ENCODE data around the gene PCSK6.

PCSK6 gene

DNA sequence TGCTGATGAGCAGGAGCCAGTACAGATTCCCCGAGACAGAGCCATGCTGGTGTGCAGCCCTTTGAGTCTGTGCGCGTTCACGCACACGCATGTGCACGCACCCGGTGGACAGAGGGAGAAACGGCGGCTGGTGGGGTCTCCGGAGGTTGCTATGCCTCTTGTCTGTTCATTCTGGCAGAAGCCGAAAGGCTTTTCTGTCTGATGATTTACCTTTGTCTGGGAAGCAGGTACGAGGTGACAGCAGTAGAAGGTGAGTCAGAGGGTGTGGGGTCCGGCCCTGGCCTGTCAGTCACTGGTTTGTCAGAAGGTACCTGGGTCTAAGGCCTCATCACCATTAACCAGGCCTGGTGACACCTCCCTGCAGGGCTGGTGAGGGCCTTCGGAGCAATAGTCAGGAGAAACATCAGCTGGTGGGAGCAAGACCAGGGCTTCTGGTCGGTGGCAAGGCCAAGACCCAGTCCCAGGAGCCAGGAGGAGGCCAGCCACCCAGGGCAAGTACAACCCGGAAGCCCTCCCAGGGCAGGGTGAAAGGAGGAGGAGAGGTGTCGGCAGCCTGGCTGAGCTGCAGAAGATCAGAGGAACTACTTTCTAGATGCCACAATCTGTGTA is 7.5 kb downstream of the PCSK6 start:
- no peaks in the 10 kb centered on the region for H3K4me1 ChIP-seq (ENCODE audit: insufficient read depth, low read length, poor library complexity, severe bottlenecking)
- no peak overlapping the region for H3K4me3 ChIP-seq (ENCODE audit: low read length, poor library complexity, severe bottlenecking)
- TF ChIP-seq EZH2phosphoT487 (IDR thresholded peaks at IDR 0.05; ENCODE audit: borderline replicate concordance): no peak
- no peak for TF ChIP-seq CTCF (conservative IDR thresholded peaks at IDR 0.05; ENCODE audit: low read length)
- H3F3A ChIP-seq (ENCODE audit: low read depth): no peaks in the 10 kb centered on the region
- no peaks in the 10 kb centered on the region; the same call in 1 of the 2 replicates for H3K9me3 ChIP-seq (ENCODE audit: insufficient read depth, low read depth, low read length)
- H2AFZ ChIP-seq (ENCODE audit: low read length): no peak overlapping the region
- H3K27me3 ChIP-seq (ENCODE audit: insufficient read depth, low read length, poor library complexity, severe bottlenecking): no peaks in the 10 kb centered on the region
- H3K9me2 ChIP-seq (replicated peaks; ENCODE audit: low read depth, low read length): no peaks in the 10 kb centered on the region
- no peaks in the 10 kb centered on the region for H4K20me1 ChIP-seq (ENCODE audit: insufficient read depth, low read length, poor library complexity, severe bottlenecking)
- H3K4me2 ChIP-seq (ENCODE audit: low read depth, low read length, poor library complexity, severe bottlenecking): no peak overlapping the region
- H3K9ac ChIP-seq (ENCODE audit: low read depth, low read length, poor library complexity, severe bottlenecking): no peak overlapping the region
- no peaks in the 10 kb centered on the region for H3K79me2 ChIP-seq (ENCODE audit: insufficient read depth, low read length)
- no peaks in the 10 kb centered on the region for H3K36me3 ChIP-seq (ENCODE audit: insufficient read depth, low read length)

- Histone ChIP-seq H3K27me3 (ENCODE audit: insufficient read depth, low read length, poor library complexity, severe bottlenecking) (no peaks in the 10 kb centered on the region), H3K9ac (ENCODE audit: low read depth, low read length, poor library complexity, severe bottlenecking) (no peak overlapping the region), H3K4me3 (ENCODE audit: low read length, poor library complexity, severe bottlenecking) (no peak overlapping the region), H3K79me2 (ENCODE audit: insufficient read depth, low read length) (no peaks in the 10 kb centered on the region), H3K4me1 (ENCODE audit: insufficient read depth, low read length, poor library complexity, severe bottlenecking) (no peaks in the 10 kb centered on the region), H3K4me2 (ENCODE audit: low read depth, low read length, poor library complexity, severe bottlenecking) (no peak overlapping the region), H3K9me3 (ENCODE audit: insufficient read depth, low read depth, low read length) (no peaks in the 10 kb centered on the region; the same call in 1 of the 2 replicates), H2AFZ (ENCODE audit: low read length) (no peak overlapping the region), H3F3A (ENCODE audit: low read depth) (no peaks in the 10 kb centered on the region), H4K20me1 (ENCODE audit: insufficient read depth, low read length, poor library complexity, severe bottlenecking) (no peaks in the 10 kb centered on the region), H3K36me3 (ENCODE audit: insufficient read depth, low read length) (no peaks in the 10 kb centered on the region), H3K9me2 (replicated peaks; ENCODE audit: low read depth, low read length) (no peaks in the 10 kb centered on the region)
- TF ChIP-seq EZH2phosphoT487 (IDR thresholded peaks at IDR 0.05; ENCODE audit: borderline replicate concordance): no peak
- no peak for TF ChIP-seq CTCF (conservative IDR thresholded peaks at IDR 0.05; ENCODE audit: low read length)
Measured at GRCh38 chr15:101481381-101481705, 8.2 kb downstream of the PCSK6 start.

- no peaks in the 10 kb centered on the region; the same call in 1 of the 2 replicates for H3K9me3 ChIP-seq (ENCODE audit: insufficient read depth, low read depth, low read length)
- no peak overlapping the region for H3K4me2 ChIP-seq (ENCODE audit: low read depth, low read length, poor library complexity, severe bottlenecking)
- H3K9me2 ChIP-seq (replicated peaks; ENCODE audit: low read depth, low read length): no peaks in the 10 kb centered on the region
- no peaks in the 10 kb centered on the region for H4K20me1 ChIP-seq (ENCODE audit: insufficient read depth, low read length, poor library complexity, severe bottlenecking)
- no peaks in the 10 kb centered on the region for H3K4me1 ChIP-seq (ENCODE audit: insufficient read depth, low read length, poor library complexity, severe bottlenecking)
- no peaks in the 10 kb centered on the region for H3F3A ChIP-seq (ENCODE audit: low read depth)
- TF ChIP-seq EZH2phosphoT487 (IDR thresholded peaks at IDR 0.05; ENCODE audit: borderline replicate concordance): no peak
- TF ChIP-seq CTCF (conservative IDR thresholded peaks at IDR 0.05; ENCODE audit: low read length): no peak
- H3K79me2 ChIP-seq (ENCODE audit: insufficient read depth, low read length): no peaks in the 10 kb centered on the region
- no peak overlapping the region for H3K9ac ChIP-seq (ENCODE audit: low read depth, low read length, poor library complexity, severe bottlenecking)
- no peaks in the 10 kb centered on the region for H3K27me3 ChIP-seq (ENCODE audit: insufficient read depth, low read length, poor library complexity, severe bottlenecking)
- no peak overlapping the region for H2AFZ ChIP-seq (ENCODE audit: low read length)
- H3K4me3 ChIP-seq (ENCODE audit: low read length, poor library complexity, severe bottlenecking): no peak overlapping the region
- no peaks in the 10 kb centered on the region for H3K36me3 ChIP-seq (ENCODE audit: insufficient read depth, low read length)
Measured at GRCh38 chr15:101480613-101481380, 8.7 kb downstream of the PCSK6 start.
